ENCODE results near the gene DISC1.

DISC1 gene

GRCh38 chr1:231695439-231696255, 69.1 kb downstream of the DISC1 start:
- DNase-seq (ENCODE audit: low read depth, low spot score): no peak

- DNase-seq (ENCODE audit: low read depth, low spot score): no peak
Observed at GRCh38 chr1:231699784-231700183, 73.2 kb downstream of the DISC1 start.

- no peak for DNase-seq (ENCODE audit: low read depth, low spot score)
Observed at GRCh38 chr1:231701306-231701705, 74.7 kb downstream of the DISC1 start.

- no peak for DNase-seq (ENCODE audit: low read depth, low spot score)
Observed at GRCh38 chr1:231702331-231702730, 75.7 kb downstream of the DISC1 start.

- no peak for DNase-seq (ENCODE audit: low read depth, low spot score)
Observed at GRCh38 chr1:231702804-231703203, 76.2 kb downstream of the DISC1 start.

- DNase-seq (ENCODE audit: low read depth, low spot score): no peak
Observed at GRCh38 chr1:231705806-231706760, 79.5 kb downstream of the DISC1 start.

DNA sequence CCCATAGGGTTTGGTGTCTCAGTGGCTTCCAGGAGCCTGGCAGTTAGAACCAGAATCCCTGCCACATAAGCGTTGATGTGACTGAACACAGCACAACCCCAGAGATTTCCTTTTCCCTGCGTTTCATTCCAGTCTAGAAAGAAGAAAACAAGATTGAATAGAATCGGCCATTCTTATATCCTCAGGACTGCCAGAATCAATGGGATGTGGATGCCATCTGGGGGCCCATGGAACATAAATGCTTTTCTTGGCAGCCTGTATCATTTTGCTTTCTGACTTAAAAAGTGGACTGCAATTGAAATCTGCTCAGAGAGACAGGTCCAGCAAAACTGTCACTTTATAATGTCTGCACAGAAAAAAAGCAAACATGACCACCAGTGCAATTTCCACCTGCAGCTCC, 80.3 kb downstream of the DISC1 start:
- no peak for DNase-seq (ENCODE audit: low read depth, low spot score)

DNA sequence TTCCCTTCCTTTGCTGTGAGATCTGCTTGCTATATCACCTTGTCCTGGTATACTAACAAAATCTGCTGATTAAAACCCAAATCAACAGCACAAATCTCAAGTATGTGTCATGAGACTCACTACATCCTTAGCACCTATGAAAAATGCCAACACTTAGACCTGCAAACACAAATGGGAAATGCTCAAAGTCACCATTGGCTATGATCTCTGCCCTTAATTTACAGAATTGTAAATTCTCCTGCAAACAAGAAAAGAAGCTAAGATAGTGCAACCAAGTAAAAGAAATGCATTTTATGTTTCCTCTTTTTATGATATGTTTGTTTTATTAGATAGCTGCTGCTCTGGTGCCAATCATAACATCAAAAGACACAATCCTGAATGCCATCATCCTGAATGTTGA, 80.8 kb downstream of the DISC1 start:
- DNase-seq (ENCODE audit: low read depth, low spot score): no peak

DNA sequence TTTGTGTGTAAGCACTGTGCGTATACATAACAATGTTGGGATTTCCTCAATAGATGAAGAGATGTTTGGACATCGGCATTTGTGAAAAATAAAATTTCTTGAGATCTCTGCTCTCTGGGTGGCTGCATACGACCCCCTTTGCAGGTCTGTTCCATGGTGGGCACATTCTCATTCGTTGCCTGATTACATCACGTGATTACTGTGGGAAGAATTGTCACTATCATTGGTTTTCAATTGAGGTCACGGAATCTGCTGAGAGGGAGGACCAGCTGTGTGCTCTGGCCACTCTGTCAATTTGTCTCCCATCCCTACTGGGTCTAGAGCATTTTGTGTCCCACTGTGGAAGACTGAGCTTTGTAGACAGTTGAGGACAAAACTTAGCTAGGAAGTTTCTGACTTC, 81.8 kb downstream of the DISC1 start:
- no peak for DNase-seq (ENCODE audit: low read depth, low spot score)

DNA sequence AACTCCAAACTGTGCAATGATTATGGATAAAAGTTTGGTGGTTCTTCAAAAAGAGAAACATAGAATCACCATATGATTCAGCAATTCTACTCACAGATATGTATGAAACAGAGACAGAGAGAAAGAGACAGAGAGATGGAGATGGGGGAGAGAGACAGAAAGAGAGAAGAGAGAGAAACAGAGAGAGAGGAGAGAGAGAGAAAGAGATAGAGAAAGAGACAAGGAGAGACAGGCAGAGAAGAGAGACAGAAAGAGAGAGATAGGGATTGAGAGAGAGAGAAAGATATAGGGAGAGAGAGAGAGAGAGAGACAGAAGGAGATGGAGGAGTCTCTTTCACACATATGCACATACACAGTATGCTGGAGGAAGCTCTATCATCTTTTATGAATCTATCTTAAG, 87.8 kb downstream of the DISC1 start:
- DNase-seq (ENCODE audit: low read depth, low spot score): no peak

GRCh38 chr1:231715816-231716722, 89.5 kb downstream of the DISC1 start:
- no peak for DNase-seq (ENCODE audit: low read depth, low spot score)

DNA sequence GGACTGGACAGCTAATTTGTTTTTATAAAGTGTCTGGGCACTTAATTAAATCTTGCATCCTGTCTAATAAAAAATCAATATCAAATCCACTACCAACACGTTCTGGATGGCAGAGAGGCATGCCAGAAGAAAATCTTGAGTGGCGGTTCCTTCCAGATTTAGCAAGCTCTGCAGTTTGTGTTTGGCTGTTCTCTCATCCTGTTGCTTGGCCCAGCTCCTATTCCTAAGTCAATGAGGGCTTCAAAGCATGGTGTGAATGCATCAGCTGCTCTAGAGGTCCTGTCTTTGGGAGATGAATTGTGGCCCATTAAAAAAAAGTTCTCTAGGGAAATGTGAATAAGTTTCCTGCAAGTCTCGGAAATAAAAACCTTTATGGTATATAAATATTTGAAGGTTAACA, 90.3 kb downstream of the DISC1 start:
- no peak for DNase-seq (ENCODE audit: low read depth, low spot score)

DNA sequence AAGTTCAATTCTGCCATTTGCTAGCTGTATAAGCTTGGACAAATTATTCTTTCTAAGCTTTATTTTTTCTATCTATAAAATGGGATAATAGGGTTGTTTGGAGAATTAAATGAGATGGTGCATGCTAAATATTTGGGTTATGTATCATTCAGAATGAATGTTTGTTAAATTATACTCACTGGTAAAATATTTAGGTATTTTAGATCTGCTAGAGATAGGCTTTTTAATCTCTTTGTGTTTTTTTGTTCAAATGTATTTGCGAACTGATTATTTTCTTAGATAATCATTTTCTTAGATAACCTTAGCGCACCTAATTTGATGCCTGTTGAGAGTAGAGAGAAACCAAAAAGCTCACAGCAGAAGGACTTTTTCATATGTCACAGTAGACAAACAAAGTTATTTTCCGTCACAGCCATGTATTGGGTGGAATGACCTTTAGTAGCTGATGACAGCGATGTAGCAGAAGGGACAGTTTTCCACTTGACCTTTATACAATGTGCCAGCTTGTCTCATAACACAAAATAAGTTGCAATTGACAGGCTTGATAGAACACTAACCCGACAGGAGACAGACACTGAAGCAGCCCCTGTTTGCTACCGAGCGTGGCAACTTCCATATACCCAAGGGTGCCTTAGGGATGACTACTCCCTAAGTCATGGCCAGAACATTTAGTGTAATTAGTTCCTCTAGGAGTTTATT, 93.0 kb downstream of the DISC1 start:
- DNase-seq (ENCODE audit: low read depth, low spot score): no peak

DNA sequence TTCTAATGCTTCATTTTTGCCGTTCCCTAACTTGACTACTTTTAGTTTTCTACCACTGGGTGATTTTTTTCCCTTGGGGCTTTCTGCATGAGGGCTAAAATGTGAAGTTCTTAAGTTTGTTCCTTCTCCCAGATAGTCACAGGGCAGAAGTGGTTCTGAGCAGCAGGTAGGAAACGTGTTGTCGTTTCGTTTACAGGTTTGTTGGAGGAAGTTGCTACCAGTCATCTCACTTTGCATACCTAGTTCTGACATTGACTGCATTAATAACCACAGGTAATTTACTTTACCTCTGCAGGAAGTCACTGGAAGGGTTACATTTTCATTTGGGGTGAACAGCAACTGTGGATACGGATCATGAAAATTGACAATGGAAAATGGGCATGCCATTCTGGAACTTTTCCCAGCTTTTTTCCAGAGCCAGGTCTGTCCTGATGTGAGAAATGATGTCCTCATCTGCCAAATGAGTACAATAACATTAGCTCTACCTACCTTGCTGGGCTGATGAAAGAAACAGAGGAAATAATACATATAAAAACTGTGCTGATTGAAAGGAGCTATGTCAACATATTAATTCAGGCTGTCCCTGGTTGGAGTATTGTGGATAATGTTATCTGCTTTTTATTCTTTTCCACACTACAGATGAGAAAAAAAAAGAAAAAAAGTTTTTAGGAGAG, 94.2 kb downstream of the DISC1 start:
- DNase-seq (ENCODE audit: low read depth, low spot score): no peak

GRCh38 chr1:231721436-231721835, 94.8 kb downstream of the DISC1 start:
- DNase-seq (ENCODE audit: low read depth, low spot score): no peak

DNA sequence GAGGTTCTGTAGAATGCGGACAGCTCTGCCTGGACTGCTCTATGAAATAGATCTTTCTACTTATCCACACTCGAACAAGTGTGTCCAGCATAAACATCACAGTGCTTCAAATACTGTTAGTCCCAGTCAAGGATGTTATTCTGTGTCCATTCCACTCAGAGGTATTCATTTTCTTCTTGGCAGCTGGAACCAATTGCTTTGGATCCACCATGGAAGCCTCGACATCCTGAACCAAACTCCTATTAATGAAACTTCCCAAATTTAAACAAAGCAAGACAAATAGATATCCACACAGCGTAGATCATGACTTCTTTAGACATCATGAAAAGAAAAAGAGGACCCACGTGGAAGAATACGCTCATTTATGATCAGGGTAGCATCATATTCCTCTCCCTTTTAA, 95.8 kb downstream of the DISC1 start:
- DNase-seq (ENCODE audit: low read depth, low spot score): no peak

GRCh38 chr1:231723146-231723545, 96.6 kb downstream of the DISC1 start:
- no peak for DNase-seq (ENCODE audit: low read depth, low spot score)

GRCh38 chr1:231724041-231724440, 97.5 kb downstream of the DISC1 start:
- no peak for DNase-seq (ENCODE audit: low read depth, low spot score)

DNA sequence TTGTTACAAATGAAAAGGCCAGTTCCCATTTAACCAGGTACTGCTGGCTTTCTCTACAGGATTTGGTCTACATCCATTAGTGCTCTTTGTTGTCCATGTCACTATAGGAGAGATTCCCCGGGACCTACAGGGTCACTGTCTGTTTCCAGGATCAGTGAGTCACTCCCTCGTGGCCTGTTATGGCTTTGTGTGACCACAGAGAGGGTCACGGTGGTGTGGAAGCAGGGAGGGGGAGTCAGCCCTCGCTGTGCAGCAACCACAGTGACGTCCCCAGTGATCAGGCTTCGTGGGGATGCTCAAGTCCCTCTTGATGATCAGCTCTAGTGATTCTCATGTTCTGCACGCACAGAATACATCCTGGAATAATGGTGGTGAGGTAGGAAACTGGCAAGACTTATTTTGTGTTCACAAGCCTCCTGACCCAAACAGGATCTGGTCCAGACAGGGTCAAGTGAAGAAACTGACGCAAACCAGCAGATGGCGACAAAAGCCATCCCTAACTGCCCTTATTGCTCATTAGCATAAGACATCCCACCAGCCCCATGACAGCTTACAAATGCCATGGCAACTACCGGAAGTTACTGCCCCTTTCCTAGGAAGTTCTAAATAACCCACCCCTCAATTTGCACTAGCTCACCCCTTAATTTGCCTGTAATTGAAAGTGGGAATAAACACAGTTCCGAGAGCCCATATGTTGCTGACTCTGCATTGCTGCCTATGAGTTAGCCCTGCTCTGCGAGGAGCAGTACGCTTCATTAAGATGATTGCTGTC, 98.5 kb downstream of the DISC1 start:
- DNase-seq (ENCODE audit: low read depth, low spot score): no peak

DNA sequence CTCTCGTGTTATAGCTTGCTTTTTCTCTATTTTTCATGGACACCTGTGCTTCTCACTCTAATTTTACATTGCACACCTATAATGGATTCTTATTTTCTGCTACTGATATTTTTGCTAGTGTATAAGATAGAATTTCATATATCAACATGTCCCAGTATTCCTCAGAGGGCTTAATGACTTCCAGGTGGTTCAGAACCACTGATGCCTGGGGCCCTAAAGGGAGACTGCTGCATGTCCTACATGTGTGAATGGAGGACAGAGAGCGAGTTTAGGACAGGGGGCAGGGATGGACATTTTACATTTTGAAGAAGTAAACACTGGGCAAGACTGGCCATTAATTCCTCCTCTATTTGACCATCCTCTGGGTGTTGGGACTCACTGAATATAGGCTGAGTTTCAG, 100.6 kb downstream of the DISC1 start:
- DNase-seq (ENCODE audit: low read depth, low spot score): no peak

Measured in activated CD4-positive, CD25-positive, alpha-beta regulatory T cell treated with anti-CD3 and anti-CD28 coated beads, Interleukin-2, amount 50 U/mL, for 16 hours (primary cell).